KOPT-K1 (cell line): Measurements from ENCODE around the gene CTDSP1.

ENCODE experiments used
- H3K27ac ChIP-seq: fragments of 200-600 bp; sonication (generic); 2 replicates; pipeline ENCODE4 v1.5.1; 2016; ENCODE audit warnings: antibody characterized with exemption, mild to moderate bottlenecking, low read depth, low read length; ENCODE audit not compliant: poor library complexity, severe bottlenecking
- H3K36me3 ChIP-seq: fragments of 200-600 bp; sonication (generic); 2 replicates; pipeline ENCODE4 v1.5.1; 2017; ENCODE audit warnings: antibody characterized with exemption, mild to moderate bottlenecking, low read length, moderate library complexity; ENCODE audit not compliant: insufficient read depth
- H3K9me3 ChIP-seq: fragments of 200-600 bp; sonication (generic); 2 replicates; pipeline ENCODE4 v1.5.1; 2017; ENCODE audit warnings: antibody characterized with exemption, low read length, mild to moderate bottlenecking; ENCODE audit not compliant: insufficient read depth, poor library complexity, severe bottlenecking

The CTDSP1 gene

DNA sequence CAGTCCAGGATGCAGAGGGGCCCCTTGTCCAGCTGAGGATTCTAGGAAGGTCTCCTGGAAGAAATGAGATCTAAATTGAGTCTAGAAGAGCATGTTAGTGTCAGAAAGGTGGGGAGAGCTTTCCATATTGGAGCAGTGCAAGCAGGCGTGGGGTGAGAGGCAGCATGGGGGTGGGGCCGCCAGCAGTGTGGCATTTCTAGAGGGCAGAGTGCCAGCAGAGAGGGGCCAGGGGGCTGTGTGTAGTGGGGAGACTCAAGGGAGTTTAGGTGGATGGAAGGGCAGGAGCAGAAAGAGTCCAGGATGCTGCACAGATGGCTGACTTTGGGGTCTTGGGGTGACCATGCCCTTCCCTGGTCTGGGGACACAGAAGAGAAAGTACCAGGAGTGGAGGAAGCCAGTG is 21.4 kb downstream of the CTDSP1 start:
- H3K9me3 ChIP-seq, result no peaks in the 10 kb centered on the region
- H3K27ac ChIP-seq, result no peak overlapping the region
- no peaks in the 10 kb centered on the region for H3K36me3 ChIP-seq

DNA sequence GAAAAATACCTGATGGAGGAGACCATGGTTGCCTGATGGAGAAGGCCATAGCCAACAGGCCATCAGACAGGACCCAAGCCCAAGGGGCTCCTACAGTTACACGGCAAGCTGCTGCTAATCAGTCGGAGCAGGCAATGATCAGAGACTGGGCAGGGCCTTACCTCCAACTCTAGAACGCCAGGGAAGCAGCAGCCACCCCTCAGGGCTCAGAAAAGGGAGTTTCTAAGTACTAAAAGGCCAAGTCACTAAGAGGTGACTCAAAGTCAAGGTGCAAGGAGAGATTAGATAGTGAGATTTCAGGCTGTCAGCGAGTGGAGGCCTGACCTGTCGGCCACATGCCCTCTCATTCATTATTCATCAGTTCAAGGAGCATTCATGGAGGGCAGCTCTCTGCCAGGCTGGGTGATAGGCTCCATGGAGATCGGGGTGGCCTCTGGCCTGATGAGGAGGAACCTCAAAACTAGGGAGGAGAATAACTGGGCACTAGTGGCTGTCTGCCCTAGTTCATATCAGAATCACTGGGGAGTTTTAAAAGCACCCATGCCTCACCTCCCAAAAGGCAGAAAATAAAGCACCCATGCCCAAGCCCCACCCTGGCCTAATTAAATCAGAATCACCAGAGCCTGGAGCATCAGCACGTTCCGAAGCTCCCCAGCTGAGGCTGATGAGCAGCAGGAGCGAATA is 22.9 kb downstream of the CTDSP1 start:
- H3K27ac ChIP-seq, result no peak overlapping the region
- H3K9me3 ChIP-seq, result no peaks in the 10 kb centered on the region
- H3K36me3 ChIP-seq, result no peaks in the 10 kb centered on the region

GRCh38 chr2:218423584-218423983 is 23.9 kb downstream of the CTDSP1 start:
- Histone ChIP-seq H3K9me3 (no peaks in the 10 kb centered on the region), H3K36me3 (no peaks in the 10 kb centered on the region), H3K27ac (no peak overlapping the region)

DNA sequence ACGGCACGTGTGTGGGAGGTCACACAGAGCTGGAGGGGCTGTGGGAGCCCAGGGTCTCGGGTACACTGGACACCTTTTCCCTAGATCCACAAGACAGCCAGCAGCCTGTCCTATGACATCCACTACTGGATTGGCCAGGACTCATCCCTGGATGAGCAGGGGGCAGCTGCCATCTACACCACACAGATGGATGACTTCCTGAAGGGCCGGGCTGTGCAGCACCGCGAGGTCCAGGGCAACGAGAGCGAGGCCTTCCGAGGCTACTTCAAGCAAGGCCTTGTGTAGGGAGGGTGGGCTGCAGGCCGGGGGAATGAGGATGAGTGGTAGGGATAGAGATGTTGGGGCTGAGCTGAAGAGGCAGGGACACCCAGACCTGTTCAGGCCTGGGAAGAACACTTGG is 25.9 kb downstream of the CTDSP1 start:
- no peaks in the 10 kb centered on the region for H3K36me3 ChIP-seq
- no peaks in the 10 kb centered on the region for H3K9me3 ChIP-seq
- no peak overlapping the region for H3K27ac ChIP-seq

- H3K36me3 ChIP-seq, result no peaks in the 10 kb centered on the region
Observed at GRCh38 chr2:218427741-218428140, 28.1 kb downstream of the CTDSP1 start.

DNA sequence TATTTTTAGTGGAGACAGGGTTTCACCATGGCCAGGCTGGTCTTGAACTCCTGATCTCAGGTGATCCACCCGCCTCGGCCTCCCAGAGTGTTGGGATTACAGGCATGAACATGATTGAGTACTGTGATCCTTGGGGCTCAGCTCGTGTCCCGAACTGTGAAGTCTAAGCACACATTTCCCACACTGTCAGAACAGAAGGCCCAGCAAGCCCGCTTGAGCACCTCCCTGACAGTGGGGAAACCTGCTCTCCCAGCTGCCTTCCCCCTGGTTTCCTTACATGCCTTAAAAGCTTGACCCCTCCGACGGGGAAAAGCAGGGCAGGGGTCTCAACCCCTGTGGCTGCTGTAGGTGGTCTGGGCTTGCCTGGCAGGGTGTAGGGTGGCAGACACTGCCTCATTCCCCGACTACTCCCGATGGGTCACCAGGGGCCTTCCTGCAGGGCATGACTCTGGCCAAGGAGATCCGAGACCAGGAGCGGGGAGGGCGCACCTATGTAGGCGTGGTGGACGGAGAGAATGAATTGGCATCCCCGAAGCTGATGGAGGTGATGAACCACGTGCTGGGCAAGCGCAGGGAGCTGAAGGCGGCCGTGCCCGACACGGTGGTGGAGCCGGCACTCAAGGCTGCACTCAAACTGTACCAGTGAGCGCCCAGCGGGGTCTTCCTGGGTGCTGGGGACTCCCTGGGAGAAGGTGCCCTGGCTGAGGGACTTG is 29.3 kb downstream of the CTDSP1 start:
- Histone ChIP-seq H3K27ac (no peak overlapping the region), H3K36me3 (no peaks in the 10 kb centered on the region), H3K9me3 (no peaks in the 10 kb centered on the region)

More at GRCh38 chr2:218427741-218428140, 28.1 kb downstream of the CTDSP1 start:
- Histone ChIP-seq H3K9me3 (no peaks in the 10 kb centered on the region), H3K27ac (no peak overlapping the region)

DNA sequence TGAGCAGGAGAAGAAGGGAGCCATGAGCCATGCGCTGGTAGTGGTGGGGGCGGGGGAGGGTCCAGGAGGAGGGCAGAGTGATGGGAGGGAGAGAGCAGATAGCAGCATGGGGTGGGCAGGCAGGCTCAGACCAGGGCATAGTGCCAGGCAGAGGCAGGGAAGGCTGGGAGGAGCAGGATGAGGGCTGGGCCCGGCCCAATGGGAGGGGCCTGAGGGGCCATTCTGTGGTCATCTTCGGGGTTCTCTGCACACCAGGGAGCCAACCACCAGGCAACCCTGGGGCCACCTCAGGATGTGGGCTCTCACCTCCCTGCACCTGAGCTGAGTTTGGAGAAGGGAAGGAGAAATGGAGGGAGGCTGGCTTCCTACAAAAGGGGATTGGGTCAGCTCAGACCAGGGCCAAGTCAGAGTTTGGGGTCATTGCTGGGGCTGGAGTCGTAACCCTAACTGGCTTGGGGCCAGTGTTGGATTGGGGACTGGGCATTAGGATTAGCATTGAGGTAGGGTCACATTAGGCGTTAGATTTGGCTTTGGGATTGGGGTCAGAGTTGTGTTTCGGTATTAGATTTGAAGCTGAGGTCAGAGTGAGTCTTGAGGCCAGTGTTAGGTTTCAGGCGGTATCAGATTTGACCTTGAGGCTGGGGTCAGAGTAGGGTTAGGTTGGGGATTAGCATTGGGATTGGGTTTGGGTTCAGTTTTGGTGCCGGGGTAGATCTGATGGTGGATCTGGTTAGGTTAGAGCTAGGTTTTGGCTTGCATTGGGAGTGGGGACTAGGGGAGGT is 30.4 kb downstream of the CTDSP1 start:
- no peak overlapping the region for H3K27ac ChIP-seq
- no peaks in the 10 kb centered on the region for H3K9me3 ChIP-seq
- H3K36me3 ChIP-seq, result no peaks in the 10 kb centered on the region

DNA sequence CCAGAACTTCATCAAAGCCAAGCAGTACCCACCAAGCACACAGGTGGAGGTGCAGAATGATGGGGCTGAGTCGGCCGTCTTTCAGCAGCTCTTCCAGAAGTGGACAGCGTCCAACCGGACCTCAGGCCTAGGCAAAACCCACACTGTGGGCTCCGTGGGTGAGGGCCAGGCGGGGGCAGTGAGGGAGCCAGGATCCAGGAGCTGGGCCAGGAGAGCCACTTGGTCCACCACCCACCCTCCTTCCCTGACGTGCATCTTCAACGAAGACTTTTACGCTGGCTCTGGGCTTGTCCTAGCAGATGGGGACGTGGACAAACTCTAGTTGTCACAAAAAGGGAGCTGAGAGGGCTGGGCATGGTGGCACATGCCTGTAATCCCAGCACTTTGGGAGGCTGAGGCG is 31.1 kb downstream of the CTDSP1 start:
- Histone ChIP-seq H3K36me3 (no peaks in the 10 kb centered on the region), H3K9me3 (no peaks in the 10 kb centered on the region), H3K27ac (no peak overlapping the region)

DNA sequence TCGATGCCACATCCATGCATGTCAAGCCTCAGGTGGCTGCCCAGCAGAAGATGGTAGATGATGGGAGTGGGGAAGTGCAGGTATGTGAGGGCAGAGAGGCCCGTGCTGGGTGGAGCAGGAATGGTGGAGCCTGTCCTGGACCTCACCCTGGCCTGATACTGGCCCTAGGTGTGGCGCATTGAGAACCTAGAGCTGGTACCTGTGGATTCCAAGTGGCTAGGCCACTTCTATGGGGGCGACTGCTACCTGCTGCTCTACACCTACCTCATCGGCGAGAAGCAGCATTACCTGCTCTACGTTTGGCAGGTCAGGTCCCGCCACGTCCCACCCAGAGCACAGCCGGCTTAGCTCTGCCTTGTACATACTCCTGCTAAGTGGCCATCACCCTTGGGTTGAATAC is 32.2 kb downstream of the CTDSP1 start:
- Histone ChIP-seq H3K36me3 (no peaks in the 10 kb centered on the region), H3K9me3 (no peaks in the 10 kb centered on the region), H3K27ac (no peak overlapping the region)

- Histone ChIP-seq H3K27ac (no peak overlapping the region), H3K36me3 (no peaks in the 10 kb centered on the region), H3K9me3 (no peaks in the 10 kb centered on the region)
Observed at GRCh38 chr2:218432676-218433365, 33.2 kb downstream of the CTDSP1 start.

DNA sequence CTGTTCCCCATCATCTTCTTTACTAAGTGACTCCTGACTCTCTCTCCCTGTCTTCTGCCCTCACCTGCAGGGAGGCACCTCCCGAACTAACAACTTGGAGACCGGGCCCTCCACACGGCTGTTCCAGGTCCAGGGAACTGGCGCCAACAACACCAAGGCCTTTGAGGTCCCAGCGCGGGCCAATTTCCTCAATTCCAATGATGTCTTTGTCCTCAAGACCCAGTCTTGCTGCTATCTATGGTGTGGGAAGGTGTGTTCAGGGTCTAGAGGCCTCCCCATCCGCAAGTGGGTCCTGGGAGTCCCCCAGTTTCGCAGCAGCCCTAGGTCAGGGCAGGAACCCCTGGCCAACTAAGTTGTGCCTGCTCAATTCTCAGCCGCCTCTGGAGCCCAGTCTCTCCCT is 34.8 kb downstream of the CTDSP1 start:
- no peak overlapping the region for H3K27ac ChIP-seq
- H3K9me3 ChIP-seq, result no peaks in the 10 kb centered on the region
- no peaks in the 10 kb centered on the region for H3K36me3 ChIP-seq

DNA sequence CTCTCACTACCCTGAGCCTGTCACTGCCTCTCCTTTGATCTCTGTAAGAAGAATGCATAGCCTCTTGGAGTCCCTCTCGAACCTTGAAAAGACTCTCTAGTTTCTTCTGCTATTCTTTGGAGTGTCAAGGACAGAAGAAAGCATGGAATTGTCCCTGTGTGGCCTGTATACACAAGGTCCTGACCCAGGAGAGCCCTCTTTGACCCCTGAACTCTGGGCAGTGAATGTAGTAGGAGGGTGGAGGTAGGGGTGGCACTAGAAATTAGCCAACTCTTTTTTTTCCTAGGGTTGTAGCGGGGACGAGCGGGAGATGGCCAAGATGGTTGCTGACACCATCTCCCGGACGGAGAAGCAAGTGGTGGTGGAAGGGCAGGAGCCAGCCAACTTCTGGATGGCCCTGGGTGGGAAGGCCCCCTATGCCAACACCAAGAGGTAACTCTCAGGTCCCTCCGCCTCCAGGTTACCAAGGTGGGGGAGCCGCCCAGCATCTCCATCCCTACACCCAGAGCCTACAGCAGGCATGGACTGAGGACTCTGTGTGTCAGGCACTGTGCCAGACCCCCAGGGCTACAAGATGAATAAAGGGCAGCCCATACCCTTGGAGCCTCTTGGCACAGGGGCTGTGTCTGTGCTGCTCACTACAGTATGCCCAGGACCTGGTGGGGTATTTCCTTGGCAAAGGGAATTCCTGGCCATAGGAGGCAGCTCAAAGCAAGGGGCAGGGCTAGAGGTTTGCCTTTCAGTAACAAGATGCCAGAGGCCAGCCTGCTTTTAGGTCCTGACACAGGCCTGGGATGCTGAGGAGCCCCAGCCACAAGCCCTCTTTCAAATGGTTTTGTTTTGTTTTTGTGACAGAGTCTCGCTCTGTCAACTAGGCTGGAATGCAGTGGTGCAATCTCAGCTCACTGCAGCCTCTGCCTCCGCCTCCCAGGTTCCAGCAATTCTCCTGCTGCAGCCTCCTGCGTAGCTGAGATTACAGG is 35.6 kb downstream of the CTDSP1 start:
- no peaks in the 10 kb centered on the region for H3K36me3 ChIP-seq
- no peaks in the 10 kb centered on the region for H3K9me3 ChIP-seq
- H3K27ac ChIP-seq, result no peak overlapping the region

- Histone ChIP-seq H3K27ac (no peak overlapping the region), H3K36me3 (no peaks in the 10 kb centered on the region), H3K9me3 (no peaks in the 10 kb centered on the region)
Observed at GRCh38 chr2:218436992-218437391, 37.3 kb downstream of the CTDSP1 start.

DNA sequence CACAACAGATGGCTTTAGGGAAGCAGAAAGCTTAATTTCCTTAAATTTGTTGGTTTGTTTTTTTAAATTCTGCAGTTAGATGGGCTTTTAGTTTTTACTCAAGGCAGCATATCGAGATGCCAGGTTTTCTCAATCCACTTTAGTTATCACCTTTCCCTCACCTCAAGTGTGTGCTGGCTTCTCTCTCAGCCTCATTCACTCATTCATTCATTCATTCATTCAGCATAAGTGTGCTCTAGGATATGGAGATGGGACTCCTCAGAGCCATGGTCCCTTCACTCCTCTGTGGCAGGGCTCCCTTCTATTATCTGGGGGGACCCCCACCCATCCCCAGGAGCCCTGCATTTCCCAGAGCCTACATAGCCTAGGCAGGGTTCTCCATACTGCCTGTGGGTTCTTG is 38.3 kb downstream of the CTDSP1 start:
- no peaks in the 10 kb centered on the region for H3K9me3 ChIP-seq
- no peaks in the 10 kb centered on the region for H3K36me3 ChIP-seq
- H3K27ac ChIP-seq, result no peak overlapping the region
